ENCODE data around the gene PTPRU.

Gene PTPRU

GRCh38 chr1:29360768-29361167, 124.4 kb downstream of the PTPRU start:
- DNase-seq (ENCODE audit: low read depth in 2 of 2, low spot score in 1 of 2) = no peak

DNA sequence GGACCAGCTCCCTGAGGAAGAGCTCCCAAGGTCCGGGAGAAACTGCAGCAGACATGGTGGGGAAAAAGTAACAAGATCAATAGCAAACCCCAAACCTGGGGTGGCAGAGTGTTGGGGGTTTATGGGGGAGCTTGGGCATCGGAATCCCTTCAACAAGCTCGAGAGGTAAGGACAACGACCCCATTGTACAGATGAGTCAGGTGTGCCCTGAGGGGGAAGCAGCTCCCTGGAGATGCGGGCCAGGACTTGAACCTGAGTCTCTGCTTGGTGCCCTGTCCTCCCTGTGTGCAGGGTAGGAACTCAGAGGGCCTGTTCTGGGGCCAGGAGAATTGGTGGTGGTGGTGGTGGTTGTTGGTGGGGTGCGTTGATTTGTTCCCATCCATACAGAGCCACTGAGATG, 125.4 kb downstream of the PTPRU start:
- DNase-seq (ENCODE audit: low read depth in 2 of 2, low spot score in 1 of 2) = no peak

DNA sequence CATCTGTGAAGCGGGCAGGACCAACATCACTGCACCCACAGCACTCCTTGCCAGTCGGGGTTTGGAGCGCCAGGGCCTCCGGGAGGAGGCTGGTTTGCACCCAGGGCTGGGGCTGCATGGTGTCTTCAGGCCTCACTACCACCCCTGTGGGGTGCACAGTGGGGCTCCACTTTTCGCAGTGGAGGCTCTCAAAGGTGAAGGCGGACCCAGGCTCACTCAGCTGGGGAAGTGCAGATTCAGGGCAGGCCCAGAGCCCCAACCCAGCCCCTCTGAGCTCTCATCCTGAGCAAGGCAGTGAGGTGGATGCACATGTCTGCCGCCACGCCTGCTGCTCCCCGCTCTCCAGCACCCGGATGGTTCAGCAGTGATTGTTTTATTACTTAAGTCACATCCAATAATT, 125.8 kb downstream of the PTPRU start:
- no peak for DNase-seq (ENCODE audit: low read depth in 2 of 2, low spot score in 1 of 2)

DNA sequence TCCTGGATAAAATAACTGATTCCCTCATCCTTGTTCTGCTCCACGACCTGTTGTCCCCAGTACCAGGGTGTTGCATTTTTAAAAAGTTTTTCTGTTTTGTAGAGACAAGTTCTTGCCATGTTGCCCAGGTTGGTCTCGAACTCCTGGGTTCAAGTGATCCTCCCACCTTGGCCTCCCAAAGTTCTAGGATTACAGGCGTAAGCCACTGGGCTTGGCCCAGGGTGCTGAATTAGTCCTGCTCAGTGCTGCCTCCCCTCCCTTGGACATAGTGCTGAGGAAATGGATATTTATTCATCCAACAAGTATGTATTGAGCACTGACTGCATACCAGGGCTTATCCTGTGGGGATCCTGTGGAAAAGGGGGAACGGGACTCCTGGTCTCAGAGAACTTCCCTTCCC, 126.4 kb downstream of the PTPRU start:
- DNase-seq (ENCODE audit: low read depth in 2 of 2, low spot score in 1 of 2) = no peak

GRCh38 chr1:29363536-29363935, 127.2 kb downstream of the PTPRU start:
- no peak for DNase-seq (ENCODE audit: low read depth in 2 of 2, low spot score in 1 of 2)

- DNase-seq (ENCODE audit: low read depth in 2 of 2, low spot score in 1 of 2) = no peak
Measured at GRCh38 chr1:29364101-29364678, 127.9 kb downstream of the PTPRU start.

GRCh38 chr1:29365906-29366670, 129.8 kb downstream of the PTPRU start:
- DNase-seq (ENCODE audit: low read depth in 2 of 2, low spot score in 1 of 2) = no peak

- DNase-seq (ENCODE audit: low read depth in 2 of 2, low spot score in 1 of 2) = no peak
Measured at GRCh38 chr1:29368936-29369932, 132.9 kb downstream of the PTPRU start.

- DNase-seq (ENCODE audit: low read depth in 2 of 2, low spot score in 1 of 2) = no peak
Measured at GRCh38 chr1:29370067-29370466, 133.7 kb downstream of the PTPRU start.

DNA sequence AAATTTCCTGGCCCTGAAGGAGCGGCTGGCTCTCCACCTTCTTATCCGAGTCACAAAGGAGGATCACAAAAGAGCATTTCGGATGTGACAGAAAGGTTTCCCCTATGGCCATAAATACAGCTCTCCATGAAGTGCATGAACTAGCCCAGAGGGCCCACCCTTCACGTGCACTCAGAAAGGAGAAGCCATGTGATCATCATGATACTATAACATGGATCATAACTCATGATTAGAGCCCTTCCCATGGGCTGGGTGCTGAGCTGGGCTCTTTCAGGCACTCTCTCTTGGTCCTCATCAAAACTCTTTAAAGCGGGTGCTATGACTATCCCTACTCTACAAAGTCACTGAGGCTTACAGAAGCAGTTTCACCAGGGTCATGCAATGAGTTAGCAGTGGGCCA, 135.0 kb downstream of the PTPRU start:
- DNase-seq (ENCODE audit: low read depth in 2 of 2, low spot score in 1 of 2) = no peak

DNA sequence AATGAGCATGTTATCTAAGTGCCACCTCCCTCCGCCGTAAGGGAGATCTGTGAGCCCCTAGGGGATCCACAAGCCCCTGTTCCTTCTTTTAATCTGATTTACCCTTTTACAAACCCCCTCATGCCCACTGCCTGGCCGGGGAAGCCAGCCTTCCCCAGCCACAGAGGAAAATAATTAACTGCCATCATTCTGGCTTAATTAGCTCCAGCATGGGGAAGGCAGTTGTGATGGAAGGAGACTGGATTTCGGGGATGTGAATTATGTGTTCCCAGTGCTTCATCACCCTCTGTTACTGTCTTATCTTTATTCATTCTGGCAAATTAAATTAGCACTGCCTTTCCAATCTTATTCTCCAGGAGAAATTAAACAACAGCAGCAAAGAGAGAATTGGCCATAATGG, 135.8 kb downstream of the PTPRU start:
- DNase-seq (ENCODE audit: low read depth in 2 of 2, low spot score in 1 of 2) = no peak

All from stimulated activated CD8-positive, alpha-beta memory T cell treated with anti-CD3 and anti-CD28 coated beads, Interleukin-4, amount 100 ng/mL, for 1 hour (primary cell).